Fibroblast of mammary gland (primary cell): ENCODE results near the gene FAM199X.

Source experiments
- DNase-seq: peaks from one replicate; pipeline ENCODE4 v3.0.0-alpha.2; 2010; ENCODE audit warnings: low read depth
- H3K4me3 ChIP-seq: 2 replicates; pipeline ENCODE4 v1.5.1; 2011; ENCODE audit warnings: low read depth, mild to moderate bottlenecking, low read length, moderate library complexity; ENCODE audit not compliant: control insufficient read depth
- TF ChIP-seq, protein P1 (sequence below): conservative IDR thresholded peaks from 2 replicates; pipeline ENCODE4 v1.5.1; 2011; ENCODE audit warnings: low read depth, low read length, inconsistent platforms; ENCODE audit not compliant: control insufficient read depth, insufficient read depth

The FAM199X gene

DNA sequence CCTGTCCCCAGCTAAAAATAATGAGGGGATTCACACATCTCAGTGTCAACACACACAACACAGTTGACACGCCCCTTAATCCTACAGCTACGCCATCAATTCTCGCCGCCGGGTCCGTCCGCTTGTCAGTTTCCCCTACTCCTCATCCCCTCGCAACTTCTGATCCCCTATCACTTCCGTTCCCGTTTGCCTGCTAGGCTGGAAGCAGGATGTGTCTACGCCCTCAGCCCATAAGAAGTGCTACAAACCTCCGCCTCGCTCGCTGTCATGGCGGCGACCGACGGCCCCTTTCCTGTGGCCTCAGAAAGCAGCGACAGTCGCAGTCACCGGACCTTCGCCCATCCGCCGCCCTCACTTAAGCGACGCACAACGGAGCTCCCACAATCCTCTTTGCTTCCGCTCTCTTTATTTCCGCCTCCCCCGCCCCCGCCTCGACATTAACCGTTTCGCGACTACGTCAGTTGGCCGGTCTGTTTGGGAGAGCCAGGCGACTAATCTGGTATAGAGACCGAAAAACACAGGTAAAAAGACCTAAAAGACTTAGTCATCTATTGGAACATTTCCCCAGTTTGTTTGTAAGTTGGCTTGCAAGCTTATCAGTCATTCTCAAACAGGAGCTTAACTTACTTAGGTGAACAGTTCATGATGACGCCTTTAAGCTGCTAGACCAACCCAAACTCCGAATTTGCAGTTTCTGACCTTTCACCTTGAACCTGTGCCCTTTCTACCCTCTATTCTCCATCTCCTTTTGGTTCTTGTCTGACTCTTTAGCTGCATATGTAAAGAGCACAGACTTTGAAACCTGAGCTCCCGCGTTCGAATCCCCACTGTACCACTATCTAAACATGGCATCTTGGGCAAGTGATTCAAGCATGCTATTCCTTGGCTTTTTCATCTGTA, 9.4 kb upstream of the FAM199X start, which contains the start of gene SLC25A53:
SLC25A53 (minus strand) TSS at position 380 of the 900 bp plus-strand sequence. CDS start 51,752 bp downstream, outside the sequence.
- TF ChIP-seq, protein P1, sequence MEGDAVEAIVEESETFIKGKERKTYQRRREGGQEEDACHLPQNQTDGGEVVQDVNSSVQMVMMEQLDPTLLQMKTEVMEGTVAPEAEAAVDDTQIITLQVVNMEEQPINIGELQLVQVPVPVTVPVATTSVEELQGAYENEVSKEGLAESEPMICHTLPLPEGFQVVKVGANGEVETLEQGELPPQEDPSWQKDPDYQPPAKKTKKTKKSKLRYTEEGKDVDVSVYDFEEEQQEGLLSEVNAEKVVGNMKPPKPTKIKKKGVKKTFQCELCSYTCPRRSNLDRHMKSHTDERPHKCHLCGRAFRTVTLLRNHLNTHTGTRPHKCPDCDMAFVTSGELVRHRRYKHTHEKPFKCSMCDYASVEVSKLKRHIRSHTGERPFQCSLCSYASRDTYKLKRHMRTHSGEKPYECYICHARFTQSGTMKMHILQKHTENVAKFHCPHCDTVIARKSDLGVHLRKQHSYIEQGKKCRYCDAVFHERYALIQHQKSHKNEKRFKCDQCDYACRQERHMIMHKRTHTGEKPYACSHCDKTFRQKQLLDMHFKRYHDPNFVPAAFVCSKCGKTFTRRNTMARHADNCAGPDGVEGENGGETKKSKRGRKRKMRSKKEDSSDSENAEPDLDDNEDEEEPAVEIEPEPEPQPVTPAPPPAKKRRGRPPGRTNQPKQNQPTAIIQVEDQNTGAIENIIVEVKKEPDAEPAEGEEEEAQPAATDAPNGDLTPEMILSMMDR: no peak
- DNase-seq: peak; percentile 75
- H3K4me3 ChIP-seq: peak within 1 kb of the TSS; percentile 76

- TF ChIP-seq, protein P1: no peak
- peak overlapping the region; percentile 73 for H3K4me3 ChIP-seq
- no peak for DNase-seq
Measured at GRCh38 chrX:104166735-104167436, 633 bp downstream of the FAM199X start.

DNA sequence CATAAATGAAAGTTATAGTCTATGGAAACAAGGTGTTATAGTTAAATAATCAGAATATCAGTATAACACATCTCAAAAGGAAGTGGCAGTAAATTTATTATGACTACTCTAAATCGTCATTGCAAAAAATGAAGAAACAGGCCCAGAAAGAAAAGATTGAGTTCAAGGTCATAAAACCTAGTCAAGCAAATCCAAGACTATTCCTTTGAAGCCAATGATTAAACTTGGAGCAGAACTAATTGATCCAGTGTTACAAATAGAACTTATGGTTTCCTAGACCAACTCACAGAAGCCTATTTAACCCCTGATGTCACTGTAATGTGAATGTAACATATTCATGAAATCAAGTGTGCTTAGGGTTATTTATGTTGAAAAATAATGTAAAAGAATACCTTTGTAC, 1.9 kb downstream of the FAM199X start:
- H3K4me3 ChIP-seq: peak overlapping the region; percentile 73
- TF ChIP-seq, protein P1: no peak
- DNase-seq: no peak

DNA sequence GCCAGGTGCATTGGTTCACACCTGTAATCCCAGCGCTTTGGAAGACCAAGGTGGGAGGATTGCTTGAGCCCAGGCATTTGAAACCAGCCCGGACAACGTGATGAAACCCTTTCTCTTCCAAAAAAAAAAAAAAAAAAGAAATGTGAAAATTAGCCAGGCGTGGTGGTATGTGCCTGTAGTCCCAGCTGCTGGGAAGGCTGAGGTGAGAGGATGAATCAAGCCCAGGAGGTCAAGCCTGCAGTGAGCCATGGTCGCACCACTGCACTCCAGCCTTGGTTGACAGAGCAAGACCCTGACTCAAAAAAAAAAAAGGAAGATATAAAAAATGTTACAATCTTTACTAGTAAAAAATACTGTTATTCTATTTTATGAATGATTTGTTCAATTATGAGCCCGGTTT, 5.9 kb downstream of the FAM199X start:
- no peak overlapping the region for H3K4me3 ChIP-seq

DNA sequence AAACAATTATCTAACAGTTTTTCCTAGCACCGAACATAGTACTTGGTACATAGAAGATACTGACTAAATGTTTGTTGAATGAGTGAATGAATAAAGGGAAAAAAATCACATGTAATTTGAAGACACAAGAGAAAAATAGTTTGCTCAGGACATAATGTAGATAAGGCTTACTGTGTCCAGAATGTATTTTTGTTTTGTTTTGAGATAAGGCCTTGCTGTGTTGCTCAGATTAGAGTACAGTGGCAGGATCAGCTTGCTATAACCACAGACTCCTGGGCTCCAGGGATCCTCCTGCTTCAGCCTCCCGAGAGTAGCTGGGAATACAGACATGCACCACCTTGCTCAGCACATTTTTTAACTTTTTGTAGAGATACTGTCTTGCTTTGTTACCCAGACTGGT, 6.5 kb downstream of the FAM199X start:
- TF ChIP-seq, protein P1: no peak

More for the DNA sequence above, 5.9 kb downstream of the FAM199X start:
- TF ChIP-seq, protein P1: no peak
- no peak for DNase-seq

GRCh38 chrX:104173841-104174240, 7.6 kb downstream of the FAM199X start:
- DNase-seq: no peak
- no peak overlapping the region for H3K4me3 ChIP-seq
- TF ChIP-seq, protein P1: no peak

More for the DNA sequence above, 6.5 kb downstream of the FAM199X start:
- H3K4me3 ChIP-seq: no peak overlapping the region
- DNase-seq: no peak
